Measurements from ENCODE around the gene SLC7A5. TPM values are rescaled to one million over a fixed set of nuclear protein-coding genes. Genes with fewer than 3 reads are reported as not detected.

Gene SLC7A5
- total and polyA plus RNA-seq, 2 donors (not counting 3 experiments of a cell fraction or from before 2014, with no cell fraction given): 14.1 to 29.2 TPM

GRCh38 chr16:87847467-87847784, 21.9 kb downstream of the SLC7A5 start:
- H3K27me3 ChIP-seq (ENCODE audit: control insufficient read depth in 2 of 2, insufficient read depth in 2 of 2, low read length in 2 of 2): no peaks in the 10 kb centered on the region
- no peak overlapping the region for H3K4me3 ChIP-seq (replicated peaks in 1 of 3; ENCODE audit: insufficient read depth in 1 of 3, low read depth in 1 of 3, low read length in 3 of 3)
- no peak overlapping the region for H3K4me2 ChIP-seq (ENCODE audit: insufficient read depth, low read length)
- dilution Hi-C loops (cut with MboI; ENCODE audit: extremely low pct_ligation_motif_present, low sequenced_read_pairs): no loop called here
- no peaks in the 10 kb centered on the region for H3K9me1 ChIP-seq (replicated peaks; ENCODE audit: control insufficient read depth, extremely low read depth, insufficient read depth, low read length)
- CTCF ChIA-PET: interaction anchor here (2.3 to 3.5 kb wide), 3 partner anchors 11 to 69 kb away, joined by 13 to 26 read pairs (median 16); no protein-coding TSS in a partner anchor
- no peak for FAIRE-seq
- H4K20me1 ChIP-seq (replicated peaks; ENCODE audit: control insufficient read depth, extremely low read depth, insufficient read depth, low read length): no peaks in the 10 kb centered on the region
- no peaks in the 10 kb centered on the region for H3K4me1 ChIP-seq (ENCODE audit: control insufficient read depth, extremely low read depth, insufficient read depth, low read length)
- no peak overlapping the region for H2AFZ ChIP-seq (ENCODE audit: low read depth, low read length)
- no TSS peak for BruUV-seq (replicated peaks)
- TF ChIP-seq EZH2 (IDR thresholded peaks at IDR 0.05; ENCODE audit: borderline replicate concordance, low read depth, low read length, severe bottlenecking): no peak
- no peak for TF ChIP-seq FOS (IDR thresholded peaks at IDR 0.05; ENCODE audit: borderline replicate concordance, insufficient read depth, low read length)
- TF ChIP-seq POLR2A (IDR thresholded peaks at IDR 0.05; ENCODE audit: low read depth, low read length): no peak
- TF ChIP-seq CTCF (IDR thresholded peaks at IDR 0.05; ENCODE audit: extremely low read depth in 1 of 2, insufficient read depth in 1 of 2, low read depth in 1 of 2, low read length in 2 of 2): no peak
- no peak for TF ChIP-seq MAX (IDR thresholded peaks at IDR 0.05; ENCODE audit: insufficient read depth, insufficient read length)
- TF ChIP-seq MYC (IDR thresholded peaks at IDR 0.05; ENCODE audit: low read depth, low read length): no peak
- no peak for TF ChIP-seq POLR2AphosphoS5 (IDR thresholded peaks at IDR 0.05; ENCODE audit: insufficient read depth, low read depth, low read length)
- no peak for TF ChIP-seq JUN (IDR thresholded peaks at IDR 0.05; ENCODE audit: borderline replicate concordance, insufficient read depth, insufficient read length, low read depth)
- no peak for TF ChIP-seq GATA2 (IDR thresholded peaks at IDR 0.05; ENCODE audit: insufficient read depth, insufficient read length, low read depth, low read length)
- no peak for DNase-seq (ENCODE audit: low read depth, low spot score)
- no peak overlapping the region for H3K27ac ChIP-seq (ENCODE audit: insufficient read depth, low read depth, low read length)
- H3K9me3 ChIP-seq (replicated peaks; ENCODE audit: control insufficient read depth, insufficient read depth, low read length): no peaks in the 10 kb centered on the region
- intact Hi-C loops (cut with micrococcal nuclease): no loop called here
- POLR2A ChIA-PET: no interaction called here
- H3K36me3 ChIP-seq (ENCODE audit: control insufficient read depth in 2 of 2, extremely low read depth in 1 of 2, insufficient read depth in 2 of 2, low read length in 2 of 2): peaks cover 0 to 2% of the 10 kb centered on the region in 2 experiments
- H3K79me2 ChIP-seq (ENCODE audit: control insufficient read depth, insufficient read depth, low read length): peaks cover 80% of the 10 kb centered on the region
- H3K9ac ChIP-seq (replicated peaks; ENCODE audit: extremely low read depth, insufficient read depth, low read length): no peak overlapping the region
